ENCODE measurements around the gene STARD10. TPM values are rescaled to one million over a fixed set of nuclear protein-coding genes. Genes with fewer than 3 reads are reported as not detected.

The STARD10 gene
- total and polyA plus RNA-seq, 9 of the 15 experiments (the other 6 are each of a cell fraction or from before 2014, with no cell fraction given), result 0.15 to 52.9 (median 32.3) TPM

GRCh38 chr11:72751116-72752087 lies 42.4 kb downstream of the STARD10 start:
- no peaks in the 10 kb centered on the region for H3K9me3 ChIP-seq (replicated peaks; ENCODE audit: control insufficient read depth, insufficient read depth, low read depth, low read length)
- peak overlapping the region; percentile 97 for H3K4me3 ChIP-seq
- CTCF ChIA-PET (ENCODE audit: low intra/inter-chr PET ratio), result no interaction called here
- H3K4me1 ChIP-seq (replicated peaks in 1 of 2; ENCODE audit: control insufficient read depth in 2 of 2, insufficient read depth in 2 of 2, low read length in 2 of 2), result peaks cover 31 to 70% of the 10 kb centered on the region in 2 experiments
- peaks cover 20% of the 10 kb centered on the region; the same call in 1 of the 3 replicates for H3K36me3 ChIP-seq (ENCODE audit: control insufficient read depth, insufficient read depth, low read length)
- peak overlapping the region; percentile 83 for H3K27ac ChIP-seq (ENCODE audit: extremely low read depth, low read depth, low read length)
- intact Hi-C loops (cut with micrococcal nuclease), result loop anchor here (2.0 kb wide), 1 partner anchor 41 kb away; no protein-coding TSS in a partner anchor
- H3K27me3 ChIP-seq (ENCODE audit: control insufficient read depth in 2 of 2, insufficient read depth in 2 of 2, low read length in 2 of 2), result no peaks in the 10 kb centered on the region
- peak; percentile 46 for ATAC-seq
- in situ Hi-C loops (cut with MboI), result no loop called here
- peaks cover 51% of the 10 kb centered on the region for H3K79me2 ChIP-seq (ENCODE audit: control insufficient read depth, insufficient read depth, low read length)
- DNase-seq (ENCODE audit: extremely low read depth in 1 of 4, low spot score in 3 of 4), result peak; percentile 45 to 66 (median 48)
- WGBS (ENCODE audit: insufficient coverage, low coverage, missing lambda C conversion rate), result 10% methylated on average over 18 of the region's 19 CpGs
- H3K9me1 ChIP-seq (ENCODE audit: control insufficient read depth, insufficient read depth, low read length), result peaks cover 5% of the 10 kb centered on the region
- POLR2A ChIA-PET, result interaction anchor here (1.1 kb wide), 1 partner anchor 8 kb away, joined by 4 read pairs; no protein-coding TSS in a partner anchor
- H4K20me1 ChIP-seq (replicated peaks; ENCODE audit: control insufficient read depth, insufficient read depth, low read length), result peaks cover 6% of the 10 kb centered on the region; the same call in 1 of the 2 replicates
- peak overlapping the region; percentile 94 for H3K4me2 ChIP-seq (ENCODE audit: insufficient read depth, low read length)
- H3K9ac ChIP-seq (ENCODE audit: insufficient read depth in 1 of 2, low read depth in 2 of 2, low read length in 2 of 2), result peak overlapping the region; percentile 70 to 94
- peak; percentile 23 for FAIRE-seq
- TSS peak; percentile 66 for BruUV-seq (replicated peaks)
- peak overlapping the region; percentile 96 for H2AFZ ChIP-seq (ENCODE audit: low read depth, low read length)
- TF ChIP-seq MLLT1 (IDR thresholded peaks at IDR 0.05) (peak in 1 of 2 experiments; percentile 27; a peak in 1 of 4 replicates), ESRRA (IDR thresholded peaks at IDR 0.05; ENCODE audit: borderline replicate concordance, low read depth) (peak; percentile 50; the same call in 1 of the 2 replicates), SUPT5H (IDR thresholded peaks at IDR 0.05) (no peak), NRF1 (conservative IDR thresholded peaks at IDR 0.05 in 1 of 2, IDR thresholded peaks at IDR 0.05 in 1 of 2) (no peak), RNF219 (CRISPR knock-in tag; IDR thresholded peaks at IDR 0.05) (no peak), ZNF668 (CRISPR knock-in tag; IDR thresholded peaks at IDR 0.05) (no peak), KDM5B (IDR thresholded peaks at IDR 0.05; ENCODE audit: insufficient replicate concordance, low read depth, low read length) (no peak), FOS (IDR thresholded peaks at IDR 0.05; ENCODE audit: extremely low read depth, insufficient read length) (no peak), HSF4 (CRISPR knock-in tag; IDR thresholded peaks at IDR 0.05; ENCODE audit: borderline replicate concordance) (no peak), ELK3 (CRISPR knock-in tag; IDR thresholded peaks at IDR 0.05) (no peak), SMARCC2 (IDR thresholded peaks at IDR 0.05; ENCODE audit: low read depth) (no peak), POLR3A (IDR thresholded peaks at IDR 0.05; ENCODE audit: borderline replicate concordance, extremely low read depth, insufficient read depth, insufficient read length) (no peak), ZNF311 (CRISPR knock-in tag; IDR thresholded peaks at IDR 0.05) (no peak)
- TF ChIP-seq, protein P1, sequence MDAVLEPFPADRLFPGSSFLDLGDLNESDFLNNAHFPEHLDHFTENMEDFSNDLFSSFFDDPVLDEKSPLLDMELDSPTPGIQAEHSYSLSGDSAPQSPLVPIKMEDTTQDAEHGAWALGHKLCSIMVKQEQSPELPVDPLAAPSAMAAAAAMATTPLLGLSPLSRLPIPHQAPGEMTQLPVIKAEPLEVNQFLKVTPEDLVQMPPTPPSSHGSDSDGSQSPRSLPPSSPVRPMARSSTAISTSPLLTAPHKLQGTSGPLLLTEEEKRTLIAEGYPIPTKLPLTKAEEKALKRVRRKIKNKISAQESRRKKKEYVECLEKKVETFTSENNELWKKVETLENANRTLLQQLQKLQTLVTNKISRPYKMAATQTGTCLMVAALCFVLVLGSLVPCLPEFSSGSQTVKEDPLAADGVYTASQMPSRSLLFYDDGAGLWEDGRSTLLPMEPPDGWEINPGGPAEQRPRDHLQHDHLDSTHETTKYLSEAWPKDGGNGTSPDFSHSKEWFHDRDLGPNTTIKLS (IDR thresholded peaks at IDR 0.05; ENCODE audit: borderline replicate concordance, low read depth), result no peak

All from K562 (cell line).